Measurements from ENCODE around the gene SMG6.
"Not testable (repeated sequence)": the region's sequence is repeated elsewhere in the genome, so short reads cannot be mapped to it uniquely, and the experiment has no call there.

SMG6 gene

GRCh38 chr17:2202996-2203575, 100.5 kb downstream of the SMG6 start:
- no peak for DNase-seq (ENCODE audit: low read depth in 2 of 2)

DNA sequence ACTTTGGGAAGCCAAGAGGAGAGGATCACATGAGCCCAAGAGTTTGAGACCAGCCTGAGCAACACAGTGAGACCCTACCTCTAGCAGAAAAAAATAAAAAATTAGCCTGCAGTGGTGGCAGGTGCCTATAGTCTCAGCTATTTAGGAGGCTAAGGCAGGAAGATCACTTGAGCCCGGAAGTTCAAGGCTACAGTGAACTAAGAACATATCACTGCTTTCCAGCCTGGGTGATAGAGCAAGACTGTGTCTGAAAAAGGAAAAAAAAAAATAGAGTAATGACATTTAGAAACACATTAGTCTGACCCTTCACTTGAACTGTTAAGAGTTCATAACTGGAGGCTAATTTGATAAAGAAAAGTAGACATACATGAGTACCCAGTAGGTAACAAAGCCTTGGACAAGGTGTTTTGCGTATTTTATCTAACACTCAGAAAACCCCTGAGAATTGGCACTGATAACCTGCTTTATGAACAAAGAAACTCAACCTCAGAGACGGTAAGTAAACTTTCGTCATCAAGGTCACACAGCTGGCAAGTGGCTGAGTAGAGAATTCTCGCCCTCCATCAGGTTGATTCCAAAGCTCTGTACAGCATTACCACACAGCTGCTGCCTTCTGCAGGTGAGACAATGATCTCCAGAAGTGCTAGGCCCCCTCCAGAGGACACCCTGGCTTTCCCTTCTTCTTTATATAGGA, 101.1 kb downstream of the SMG6 start:
- no peak for DNase-seq (ENCODE audit: low read depth in 2 of 2)

- DNase-seq (ENCODE audit: low read depth in 2 of 2): not testable (repeated sequence)
Observed at GRCh38 chr17:2199386-2199785, 104.2 kb downstream of the SMG6 start.

- DNase-seq (ENCODE audit: low read depth in 2 of 2): no peak
Observed at GRCh38 chr17:2198927-2199326, 104.7 kb downstream of the SMG6 start.

GRCh38 chr17:2197271-2197670, 106.3 kb downstream of the SMG6 start:
- DNase-seq (ENCODE audit: low read depth in 2 of 2): no peak

DNA sequence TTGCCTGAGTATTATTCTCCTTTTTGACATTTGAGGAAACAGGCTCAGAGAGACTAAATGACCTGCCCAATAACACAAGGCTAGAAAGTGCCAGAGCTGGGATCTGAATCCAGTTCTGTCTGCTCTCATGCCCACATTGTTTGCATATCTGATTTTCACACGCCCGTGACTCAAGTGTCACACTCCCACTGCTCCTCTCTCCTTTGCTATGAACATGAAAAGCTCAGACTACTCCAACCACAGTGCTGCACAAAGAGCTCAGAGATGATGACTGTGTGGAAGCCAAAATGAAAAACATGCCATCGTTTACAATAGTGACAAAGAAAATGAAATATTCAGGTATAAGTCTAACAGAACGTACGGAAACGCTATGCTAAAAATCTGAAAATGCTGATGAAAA, 107.9 kb downstream of the SMG6 start:
- DNase-seq (ENCODE audit: low read depth in 2 of 2): peak; percentile 27

DNA sequence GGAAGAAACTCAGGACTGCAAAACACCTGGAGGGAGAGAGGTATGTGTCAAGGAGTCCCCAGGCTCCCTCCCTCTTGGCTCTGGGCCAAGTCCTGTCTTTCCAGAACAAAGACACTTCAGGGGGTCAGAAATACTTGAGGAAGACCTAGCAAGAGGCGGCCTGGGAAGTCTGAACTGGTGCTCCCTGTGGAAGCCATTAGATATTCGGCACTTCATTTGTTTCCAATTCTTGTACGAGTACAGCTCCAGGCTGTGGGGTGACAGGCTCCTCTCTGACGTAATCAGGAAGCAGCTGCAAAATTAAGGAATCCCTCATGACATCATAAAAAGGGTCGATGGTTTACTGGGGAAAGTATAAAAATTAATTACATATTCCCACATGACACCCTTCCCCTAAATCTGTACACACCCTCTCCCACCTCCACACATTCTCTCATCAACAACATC, 108.7 kb downstream of the SMG6 start:
- DNase-seq (ENCODE audit: low read depth in 2 of 2): no peak

GRCh38 chr17:2192367-2193057, 111.1 kb downstream of the SMG6 start:
- DNase-seq (ENCODE audit: low read depth in 2 of 2): peak; percentile 69

DNA sequence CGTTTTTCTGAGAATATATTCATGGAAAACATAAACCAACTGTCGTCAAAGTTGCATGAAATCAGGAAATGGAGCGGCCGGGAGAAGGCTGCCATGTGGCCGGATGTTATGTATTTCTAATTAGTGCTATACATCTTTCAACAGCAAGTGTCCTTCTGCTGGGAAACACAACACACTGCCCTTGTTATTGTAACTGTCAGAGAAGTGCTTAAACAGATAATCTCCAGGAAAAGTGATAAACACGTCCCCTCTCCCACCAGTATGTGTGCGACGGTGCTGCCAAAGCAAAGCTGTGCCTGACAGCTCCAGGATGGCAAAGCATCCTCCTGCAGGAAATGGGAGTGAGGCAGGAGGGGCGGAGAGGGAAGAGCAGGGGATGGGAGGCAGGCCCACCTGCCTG, 111.8 kb downstream of the SMG6 start:
- no peak for DNase-seq (ENCODE audit: low read depth in 2 of 2)

DNA sequence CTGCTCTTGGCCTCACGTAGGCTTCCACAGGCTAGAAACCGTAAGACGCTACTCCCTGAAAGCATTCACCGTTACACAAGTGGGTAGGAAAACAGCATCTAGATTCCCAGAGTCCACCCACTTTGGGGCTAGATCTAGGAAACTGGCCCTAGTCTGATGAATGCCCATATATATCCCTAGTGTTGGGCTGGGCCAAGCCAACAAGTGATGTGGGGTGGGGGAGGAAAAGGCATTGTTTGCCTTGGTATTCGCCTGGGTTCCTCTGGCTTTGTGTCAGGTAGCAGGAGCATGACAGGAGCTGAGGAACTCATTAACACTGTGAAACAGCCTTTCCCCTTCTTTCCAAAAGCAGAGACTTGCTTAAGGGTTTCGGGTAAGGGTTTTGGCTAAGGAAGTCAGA, 112.4 kb downstream of the SMG6 start:
- DNase-seq (ENCODE audit: low read depth in 2 of 2): no peak

- DNase-seq (ENCODE audit: low read depth in 2 of 2): no peak
Observed at GRCh38 chr17:2190014-2190413, 113.6 kb downstream of the SMG6 start.

DNA sequence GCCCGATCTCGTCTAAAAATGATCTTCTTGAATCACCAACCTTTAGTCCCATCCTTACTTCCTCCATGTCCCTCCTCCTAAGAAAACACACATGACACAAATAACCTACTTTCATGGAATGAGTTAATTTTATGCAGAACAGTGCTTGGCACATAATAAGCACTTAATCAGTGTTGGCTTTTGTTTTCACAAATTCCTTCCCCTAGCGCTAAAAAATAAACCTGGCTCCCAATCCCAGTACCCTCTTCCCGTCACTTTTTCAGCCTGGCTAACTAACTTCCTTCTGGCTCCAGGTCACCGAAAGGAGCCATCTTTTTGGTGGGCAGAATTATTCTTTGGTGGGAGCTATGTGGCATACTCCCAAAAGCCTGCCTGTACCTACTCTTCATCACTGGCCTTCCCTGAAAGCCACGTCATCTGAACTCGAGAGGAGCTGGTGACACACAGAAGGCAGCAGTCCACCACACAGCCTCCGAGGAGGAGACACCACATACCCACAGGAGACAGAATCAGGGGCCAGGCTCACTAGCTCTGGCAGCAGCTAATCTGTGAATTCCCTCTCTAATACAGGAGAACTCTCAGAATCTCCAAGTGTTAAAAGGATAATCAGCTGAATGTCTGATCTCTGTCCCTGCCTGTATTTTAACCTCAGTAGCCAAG, 114.5 kb downstream of the SMG6 start:
- DNase-seq (ENCODE audit: low read depth in 2 of 2): no peak

GRCh38 chr17:2187758-2188157, 115.8 kb downstream of the SMG6 start:
- no peak for DNase-seq (ENCODE audit: low read depth in 2 of 2)

- no peak for DNase-seq (ENCODE audit: low read depth in 2 of 2)
Observed at GRCh38 chr17:2186937-2187336, 116.6 kb downstream of the SMG6 start.

DNA sequence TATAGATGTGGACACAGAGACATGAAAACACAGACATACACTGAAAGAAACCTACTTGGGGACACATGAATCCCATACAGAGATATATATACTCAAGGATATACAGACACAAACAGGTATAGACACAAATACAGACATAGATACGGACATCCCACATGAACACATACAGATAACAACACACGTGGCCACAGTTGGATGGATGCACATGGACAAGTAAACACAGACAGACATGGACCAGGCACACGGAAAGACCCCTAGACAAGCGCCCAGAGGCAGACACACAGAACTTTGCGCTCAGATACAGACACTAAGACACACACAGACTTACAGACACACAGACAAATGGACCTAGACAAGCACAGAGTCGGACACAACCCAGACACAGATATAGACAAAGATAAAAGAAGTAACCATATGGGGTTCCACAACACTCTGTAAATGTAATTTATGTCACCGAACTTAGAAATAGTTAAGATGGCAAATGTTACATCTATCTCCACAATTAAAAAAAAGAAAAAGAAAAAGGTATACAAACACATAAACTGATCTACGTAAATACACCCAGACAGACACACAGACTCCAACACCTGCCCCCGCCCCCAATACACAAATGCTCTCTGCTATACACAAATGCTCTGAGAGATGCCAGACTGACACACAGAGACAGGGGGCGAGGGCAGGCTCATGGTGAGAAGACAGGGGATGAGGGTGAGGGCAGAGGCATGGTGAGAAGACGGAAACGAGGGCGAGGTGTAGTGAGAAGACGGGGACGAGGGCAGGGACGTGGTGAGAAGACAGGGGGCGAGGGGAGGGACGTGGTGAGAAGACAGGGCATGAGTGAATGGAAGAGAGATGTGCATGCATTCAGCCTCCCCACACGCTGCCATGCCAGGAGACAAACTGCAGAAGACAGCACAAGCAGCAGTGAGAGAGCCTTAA, 118.3 kb downstream of the SMG6 start:
- DNase-seq (ENCODE audit: low read depth in 2 of 2): no peak

DNA sequence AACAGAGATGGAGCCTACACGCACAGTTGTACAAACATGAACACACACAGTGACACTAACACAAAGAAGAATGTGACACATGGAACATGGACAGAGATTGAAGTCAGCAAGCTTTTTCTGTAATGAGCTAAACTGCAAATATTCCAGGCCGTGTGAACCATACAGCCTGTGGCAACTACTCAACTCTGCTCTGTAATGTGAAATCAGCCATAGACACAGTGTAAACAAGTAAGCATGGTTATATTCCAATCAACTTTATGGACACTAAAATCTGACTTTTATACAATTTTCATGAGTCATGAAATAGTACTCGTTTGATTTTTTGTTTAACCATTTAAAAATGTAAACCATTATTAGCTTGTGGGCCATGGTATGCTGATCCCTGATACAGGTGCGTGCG, 120.2 kb downstream of the SMG6 start:
- no peak for DNase-seq (ENCODE audit: low read depth in 2 of 2)

DNA sequence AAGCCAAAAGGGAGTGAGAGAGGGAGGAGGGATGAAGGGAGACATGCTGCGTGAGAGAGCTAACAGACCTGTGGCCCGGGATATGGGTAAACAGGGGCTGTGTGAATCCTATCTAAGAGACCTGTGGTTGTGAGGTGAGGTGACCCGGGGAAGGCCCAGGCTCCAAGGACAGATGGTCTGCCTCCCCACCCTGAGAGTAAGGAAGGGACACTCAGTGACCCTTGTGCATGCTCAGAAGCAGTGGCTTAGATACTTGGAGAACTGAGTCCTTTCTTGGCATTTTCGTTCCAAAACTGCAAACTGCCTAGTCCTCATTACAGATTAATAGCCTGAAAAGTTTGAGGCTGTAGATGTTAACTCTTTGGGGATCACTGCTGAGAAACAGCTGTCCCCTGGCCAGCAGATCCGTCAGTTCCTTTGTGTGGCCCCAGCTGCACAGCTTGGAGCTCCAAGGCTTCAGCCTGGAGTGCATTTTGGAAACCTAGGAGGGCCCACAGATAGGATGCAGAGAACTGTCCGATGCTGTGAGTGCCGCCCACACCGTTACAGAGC, 121.6 kb downstream of the SMG6 start:
- no peak for DNase-seq (ENCODE audit: low read depth in 2 of 2)

DNA sequence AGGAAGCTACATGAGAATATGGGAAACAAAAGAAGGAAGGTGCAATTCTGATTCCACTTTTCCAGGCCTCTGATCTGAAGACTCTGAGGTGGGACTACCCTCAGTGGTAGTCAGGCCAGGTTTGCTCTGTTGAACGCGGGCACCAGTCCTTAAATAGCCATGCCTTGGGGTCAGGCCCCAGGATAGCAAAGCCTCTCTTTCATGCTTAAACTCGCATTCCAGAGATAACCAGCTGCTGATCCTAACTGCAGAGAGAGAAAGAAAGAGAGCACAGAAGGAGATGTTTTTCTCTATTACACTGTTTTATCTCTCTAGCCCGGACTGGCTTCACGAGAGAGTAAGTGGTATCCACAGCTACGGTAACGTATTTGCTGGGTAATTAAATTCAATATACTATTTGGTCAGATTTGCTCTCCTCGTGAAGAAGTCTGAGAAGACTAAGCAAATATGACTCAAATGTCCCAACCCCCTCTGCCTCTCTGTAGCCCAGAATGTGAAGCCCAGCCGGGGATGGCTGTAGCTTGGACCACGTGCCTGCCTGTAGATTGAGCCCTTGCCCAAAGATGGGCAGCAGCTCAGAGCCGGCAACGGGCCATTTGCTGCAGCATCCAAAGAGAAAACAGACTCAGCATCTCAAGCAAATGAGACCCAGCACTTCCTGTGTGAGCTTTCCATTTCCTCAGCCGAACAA, 122.2 kb downstream of the SMG6 start:
- no peak for DNase-seq (ENCODE audit: low read depth in 2 of 2)

DNA sequence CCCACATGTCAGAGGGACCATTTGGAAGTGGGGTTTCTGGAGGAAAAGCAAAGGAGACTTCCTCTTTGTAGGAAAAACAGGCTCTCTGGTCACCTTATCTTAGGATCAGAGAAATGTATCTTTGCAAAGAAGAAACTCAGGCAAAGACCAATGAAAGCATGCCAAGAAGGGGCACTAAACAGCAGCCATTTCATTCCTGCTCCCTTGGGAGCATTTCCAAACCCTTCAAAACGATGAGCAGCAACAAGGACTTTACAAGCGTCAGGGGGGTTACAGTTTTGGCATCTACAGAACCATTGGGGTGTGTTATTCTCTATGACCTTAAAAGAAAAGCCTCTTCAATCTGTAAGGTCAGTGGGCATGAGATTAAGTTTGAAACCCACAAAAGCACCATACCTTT, 122.8 kb downstream of the SMG6 start:
- DNase-seq (ENCODE audit: low read depth in 2 of 2): no peak

GRCh38 chr17:2179615-2180295, 123.8 kb downstream of the SMG6 start:
- no peak for DNase-seq (ENCODE audit: low read depth in 2 of 2)

All from stimulated activated CD8-positive, alpha-beta memory T cell treated with anti-CD3 and anti-CD28 coated beads, Interleukin-7, amount 100 ng/mL, for 4 hours (primary cell).